Endothelial cell of umbilical vein (primary cell): ENCODE data around the gene SLC5A5.

Experiments
- EZH2 ChIP-seq: IDR thresholded peaks from 2 replicates; pipeline ENCODE4 v1.6.1; 2012; ENCODE audit warnings: borderline replicate concordance, low read depth, mild to moderate bottlenecking, moderate library complexity, low read length, inconsistent platforms; ENCODE audit not compliant: severe bottlenecking
- JUN ChIP-seq: IDR thresholded peaks from 2 replicates; pipeline ENCODE4 v1.6.1; 2011; ENCODE audit warnings: borderline replicate concordance, low read depth; ENCODE audit not compliant: insufficient read length, insufficient read depth
- POLR2A ChIP-seq: IDR thresholded peaks from 2 replicates; pipeline ENCODE4 v1.6.1; 2012; ENCODE audit warnings: low read depth, mild to moderate bottlenecking, control low read depth, low read length
- POLR2AphosphoS5 ChIP-seq: IDR thresholded peaks from 2 replicates; pipeline ENCODE4 v1.6.1; 2012; ENCODE audit warnings: low read depth, mild to moderate bottlenecking, control low read depth, low read length, moderate library complexity; ENCODE audit not compliant: insufficient read depth
- TF ChIP-seq, protein P1 (sequence below), 2 donors: IDR thresholded peaks; 1 replicate in 1 of 2; 2 replicates in 1 of 2; pipeline ENCODE4 v1.5.1; 2011; ENCODE audit warnings: low read length in 2 of 2, mild to moderate bottlenecking in 2 of 2, moderate library complexity in 2 of 2, control low read depth in 1 of 2, inconsistent platforms in 1 of 2, low read depth in 1 of 2; ENCODE audit not compliant: insufficient read depth in 1 of 2; ENCODE audit errors: extremely low read depth in 1 of 2

DNA sequence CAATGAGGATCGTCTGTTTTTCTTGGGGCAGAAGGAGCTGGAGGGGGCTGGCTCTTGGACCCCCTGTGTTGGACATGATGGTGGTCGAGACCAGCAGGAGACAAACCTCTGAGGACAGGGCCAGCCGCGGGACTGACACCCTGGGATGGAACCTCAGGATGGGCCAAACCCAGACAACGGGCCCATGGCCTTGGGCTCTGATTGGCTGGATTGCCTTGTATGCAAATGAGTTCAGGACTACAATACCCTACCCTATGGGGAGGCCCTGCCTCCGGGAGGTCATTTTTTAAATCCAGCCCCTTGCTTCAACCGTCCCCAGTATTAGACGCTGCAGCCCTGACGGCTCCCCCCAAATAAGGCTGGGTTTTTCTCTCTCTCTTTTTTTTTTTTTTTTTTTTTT is 22.0 kb downstream of the SLC5A5 start:
- TF ChIP-seq, protein P1, sequence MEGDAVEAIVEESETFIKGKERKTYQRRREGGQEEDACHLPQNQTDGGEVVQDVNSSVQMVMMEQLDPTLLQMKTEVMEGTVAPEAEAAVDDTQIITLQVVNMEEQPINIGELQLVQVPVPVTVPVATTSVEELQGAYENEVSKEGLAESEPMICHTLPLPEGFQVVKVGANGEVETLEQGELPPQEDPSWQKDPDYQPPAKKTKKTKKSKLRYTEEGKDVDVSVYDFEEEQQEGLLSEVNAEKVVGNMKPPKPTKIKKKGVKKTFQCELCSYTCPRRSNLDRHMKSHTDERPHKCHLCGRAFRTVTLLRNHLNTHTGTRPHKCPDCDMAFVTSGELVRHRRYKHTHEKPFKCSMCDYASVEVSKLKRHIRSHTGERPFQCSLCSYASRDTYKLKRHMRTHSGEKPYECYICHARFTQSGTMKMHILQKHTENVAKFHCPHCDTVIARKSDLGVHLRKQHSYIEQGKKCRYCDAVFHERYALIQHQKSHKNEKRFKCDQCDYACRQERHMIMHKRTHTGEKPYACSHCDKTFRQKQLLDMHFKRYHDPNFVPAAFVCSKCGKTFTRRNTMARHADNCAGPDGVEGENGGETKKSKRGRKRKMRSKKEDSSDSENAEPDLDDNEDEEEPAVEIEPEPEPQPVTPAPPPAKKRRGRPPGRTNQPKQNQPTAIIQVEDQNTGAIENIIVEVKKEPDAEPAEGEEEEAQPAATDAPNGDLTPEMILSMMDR (IDR thresholded peaks at IDR 0.05; ENCODE audit: extremely low read depth in 1 of 2, insufficient read depth in 1 of 2, low read depth in 1 of 2, low read length in 2 of 2), result no peak
- TF ChIP-seq EZH2, result no peak
- TF ChIP-seq POLR2AphosphoS5, result no peak
- no peak for TF ChIP-seq JUN
- TF ChIP-seq POLR2A, result no peak
